Amygdala (tissue), 56 donors: Measurements from ENCODE around the gene LRP1.

Experiments
- DNase-seq, 56 donors: peaks; one replicate each; lab custom pipeline; 2025; lab: John Stamatoyannopoulos, UW

LRP1 gene

GRCh38 chr12:57240066-57240921, 112.0 kb downstream of the LRP1 start:
- DNase-seq, result peak in 47 of 56 donors; percentile 10 to 83 (median 54)

GRCh38 chr12:57240926-57241401, 112.7 kb downstream of the LRP1 start:
- DNase-seq, result peak in 2 of 56 donors; percentile 17 to 52

GRCh38 chr12:57241402-57242310, 113.4 kb downstream of the LRP1 start:
- peak in 8 of 56 donors; percentile 14 to 45 (median 30) for DNase-seq

GRCh38 chr12:57242329-57242690, 114.0 kb downstream of the LRP1 start:
- DNase-seq, result peak in 13 of 56 donors; percentile 16 to 50 (median 33)

- peak in 32 of 56 donors; percentile 5 to 64 (median 28) for DNase-seq
These were observed 114.6 kb downstream of the LRP1 start for GRCh38 chr12:57242691-57243454.

- DNase-seq, result peak in 33 of 56 donors; percentile 8 to 71 (median 35)
These were observed 115.4 kb downstream of the LRP1 start for GRCh38 chr12:57243521-57244311.

GRCh38 chr12:57244312-57244696, 116.0 kb downstream of the LRP1 start:
- no peak for DNase-seq

- no peak for DNase-seq
These were observed 118.8 kb downstream of the LRP1 start for GRCh38 chr12:57247041-57247440.

- DNase-seq, result peak in 1 of 56 donors; percentile 33
These were observed 120.9 kb downstream of the LRP1 start for GRCh38 chr12:57248934-57249742.

- no peak for DNase-seq
These were observed 122.3 kb downstream of the LRP1 start for GRCh38 chr12:57250541-57250940.

GRCh38 chr12:57250956-57251355, 122.7 kb downstream of the LRP1 start, which contains the start of gene STAC3:
STAC3 (minus strand) TSS chr12:57251187; CDS start chr12:57249636, 1,551 bp downstream.
- DNase-seq, result no peak

GRCh38 chr12:57254506-57255280, 126.4 kb downstream of the LRP1 start:
- no peak for DNase-seq

- no peak for DNase-seq
These were observed 127.6 kb downstream of the LRP1 start for GRCh38 chr12:57255916-57256315.

- no peak for DNase-seq
These were observed 131.0 kb downstream of the LRP1 start for GRCh38 chr12:57258977-57259970.

- DNase-seq, result no peak
These were observed 132.1 kb downstream of the LRP1 start for GRCh38 chr12:57260366-57260765.

GRCh38 chr12:57261428-57261865, 133.2 kb downstream of the LRP1 start:
- DNase-seq, result no peak
